Measurements from ENCODE around the gene GAGE10.

The GAGE10 gene, protein sequence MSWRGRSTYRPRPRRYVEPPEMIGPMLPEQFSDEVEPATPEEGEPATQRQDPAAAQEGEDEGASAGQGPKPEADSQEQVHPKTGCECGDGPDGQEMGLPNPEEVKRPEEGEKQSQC

DNA sequence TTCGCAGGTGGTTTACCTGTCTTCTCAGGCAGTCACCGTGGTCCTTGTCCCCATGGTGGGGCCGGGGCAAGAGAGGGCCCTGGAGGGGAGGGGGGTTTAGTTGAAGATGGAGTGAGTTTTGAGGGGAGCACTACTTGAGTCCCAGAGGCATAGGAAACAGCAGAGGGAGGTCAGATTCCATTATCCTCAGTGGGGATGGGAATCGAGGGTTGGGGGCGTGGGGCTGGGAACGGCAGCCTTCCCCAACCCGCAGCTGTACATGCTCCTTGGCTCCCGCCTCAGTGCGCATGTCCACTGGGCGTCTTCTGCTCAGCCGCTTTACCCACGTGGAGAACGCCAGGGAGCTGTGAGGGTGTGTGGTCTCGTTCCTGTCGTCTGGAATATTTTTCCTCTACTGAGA, at the start of gene GAGE10:
Gene GAGE10 (plus strand): TSS at position 301 of the 400 bp plus-strand sequence. CDS start 1,214 bp downstream, outside the sequence.
- no peak for DNase-seq (ENCODE audit: low spot score)

GRCh38 chrX:49254639-49255038, 48.8 kb upstream of the GAGE10 start:
- no peak for DNase-seq (ENCODE audit: low spot score)

- no peak for DNase-seq (ENCODE audit: low spot score)
Observed at GRCh38 chrX:49256268-49256995, 47.0 kb upstream of the GAGE10 start.

DNA sequence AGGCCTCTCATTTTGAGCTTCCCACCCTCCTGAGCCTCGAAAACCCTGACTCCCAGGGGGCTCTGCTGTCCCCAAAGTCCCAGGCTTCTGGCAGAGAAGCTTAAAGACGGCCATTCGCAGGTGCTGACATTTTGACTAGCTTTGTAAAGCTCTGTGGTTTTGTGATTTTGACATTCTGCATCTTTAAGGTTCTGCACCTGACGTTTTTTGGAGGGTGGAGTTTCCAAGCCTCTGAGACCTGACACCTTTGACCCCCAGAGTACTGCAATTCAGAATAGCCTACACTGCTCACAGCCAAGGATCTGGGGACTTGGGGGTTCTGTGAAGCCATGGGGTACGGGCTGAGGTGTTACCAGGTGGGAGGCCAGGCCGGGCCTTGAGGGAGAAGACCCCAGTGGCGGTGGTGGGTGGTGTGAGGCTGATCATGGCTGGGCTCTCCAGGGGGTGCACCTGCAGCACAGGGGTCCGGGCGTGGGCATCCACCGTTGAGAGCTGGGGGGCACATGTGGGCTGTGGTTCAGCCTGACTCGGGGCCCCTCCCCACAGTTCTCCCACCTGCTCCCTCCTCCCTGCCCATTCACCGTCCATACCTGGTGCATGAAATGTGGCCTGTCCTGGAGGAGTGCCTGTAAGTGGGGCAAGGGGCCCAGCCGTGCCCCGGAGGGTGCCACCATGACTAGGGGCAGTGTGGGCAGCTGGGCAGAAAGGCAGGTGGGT, 46.2 kb upstream of the GAGE10 start:
- no peak for DNase-seq (ENCODE audit: low spot score)

DNA sequence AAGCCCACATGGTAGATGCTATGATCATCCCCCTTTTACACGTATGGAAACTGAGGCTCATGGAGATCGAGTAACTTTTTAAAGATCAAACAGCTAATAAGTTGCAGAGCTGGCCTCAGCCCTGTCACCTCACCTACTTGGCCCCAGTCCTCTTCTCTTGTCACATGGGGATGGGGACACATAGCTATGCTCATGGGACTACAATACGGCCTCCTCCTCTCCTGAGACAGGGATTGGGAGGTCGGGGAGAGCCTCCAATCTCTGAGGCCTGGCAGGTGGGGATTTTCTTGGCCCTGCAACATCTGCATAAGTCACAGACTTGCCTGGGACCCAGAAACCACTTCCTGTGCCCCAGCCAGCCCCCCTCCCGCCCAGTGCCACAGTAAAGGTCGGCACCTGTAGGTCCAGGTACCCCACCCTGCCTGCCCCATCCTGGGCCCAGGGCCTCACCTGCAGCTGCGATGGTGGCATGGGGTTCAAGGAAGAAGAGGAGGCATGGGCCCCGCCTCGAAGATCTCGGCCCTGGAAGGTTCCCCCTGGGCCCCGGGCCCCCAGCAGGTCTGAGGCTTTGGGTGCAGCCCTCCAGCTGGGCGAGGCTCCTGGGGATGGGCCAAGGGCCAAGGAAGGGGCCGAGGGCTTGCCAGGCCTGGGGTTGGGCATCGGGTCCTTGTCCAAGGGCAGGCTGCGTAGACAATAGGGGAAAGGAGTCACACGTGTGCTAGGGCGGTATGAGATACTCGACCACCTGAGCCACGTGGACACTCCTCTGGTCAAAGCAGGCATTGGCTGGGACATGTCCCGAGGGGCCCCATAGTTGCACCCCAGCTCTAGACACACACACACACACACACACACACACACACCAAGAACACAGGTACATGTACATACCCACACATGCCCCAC, 45.3 kb upstream of the GAGE10 start:
- no peak for DNase-seq (ENCODE audit: low spot score)

DNA sequence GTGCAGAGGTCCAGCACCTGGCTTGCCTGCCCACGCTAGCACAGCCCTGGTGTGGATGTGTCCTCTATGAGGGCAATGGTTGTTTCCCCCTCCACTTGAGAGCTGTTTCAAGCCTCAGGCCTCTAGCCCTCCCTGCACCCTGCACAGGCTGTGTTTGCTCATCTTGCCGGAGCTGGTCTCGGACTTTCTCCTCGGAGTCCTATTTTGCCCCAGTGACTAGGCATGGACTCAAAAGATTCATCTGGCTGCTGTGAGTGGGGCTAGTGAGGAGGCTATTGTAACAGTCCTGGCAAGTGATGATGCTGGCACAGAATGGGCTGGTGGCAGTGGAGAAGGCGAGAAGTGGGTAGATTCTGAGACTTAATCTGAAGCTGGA, 44.7 kb upstream of the GAGE10 start:
- DNase-seq (ENCODE audit: low spot score): no peak

- no peak for DNase-seq (ENCODE audit: low spot score)
Observed at GRCh38 chrX:49260221-49260985, 43.0 kb upstream of the GAGE10 start.

DNA sequence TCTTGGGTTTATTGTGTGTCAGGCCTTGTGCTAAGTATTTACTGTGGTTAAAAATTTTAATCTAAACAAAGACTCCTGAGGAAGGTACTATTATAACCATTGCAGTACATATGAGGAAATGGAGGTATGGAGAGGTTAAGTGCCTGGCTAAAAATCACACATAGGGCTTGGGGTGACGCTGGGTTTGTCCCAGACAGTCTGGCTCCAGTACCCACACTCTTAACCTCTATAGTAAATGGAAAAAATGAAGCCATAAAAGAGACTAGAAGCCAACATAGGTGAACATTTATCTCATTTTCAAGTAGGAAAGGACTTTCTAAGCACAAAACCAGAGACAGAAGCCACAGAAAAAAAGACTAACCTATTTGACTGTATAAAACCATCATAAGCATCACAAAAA, 40.8 kb upstream of the GAGE10 start:
- no peak for DNase-seq (ENCODE audit: low spot score)

DNA sequence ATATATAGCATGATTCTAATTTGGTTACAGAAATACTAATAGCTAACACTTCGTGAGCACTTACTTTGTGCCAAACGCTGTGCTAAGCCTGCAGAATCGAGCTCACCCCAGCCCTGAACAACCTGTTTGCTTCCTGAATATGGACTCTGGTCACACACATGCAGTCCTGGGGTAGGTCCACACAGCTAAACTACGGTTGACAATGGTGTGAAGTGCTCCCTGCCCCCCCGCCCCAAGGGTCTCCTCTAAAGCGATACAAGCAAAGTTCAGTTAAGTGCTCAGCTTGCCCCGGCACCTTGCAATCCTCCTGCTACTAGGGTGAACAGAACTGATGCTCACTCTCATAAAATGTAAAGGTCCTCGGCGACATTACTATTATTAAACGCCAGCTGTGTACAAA, 39.8 kb upstream of the GAGE10 start:
- DNase-seq (ENCODE audit: low spot score): no peak

DNA sequence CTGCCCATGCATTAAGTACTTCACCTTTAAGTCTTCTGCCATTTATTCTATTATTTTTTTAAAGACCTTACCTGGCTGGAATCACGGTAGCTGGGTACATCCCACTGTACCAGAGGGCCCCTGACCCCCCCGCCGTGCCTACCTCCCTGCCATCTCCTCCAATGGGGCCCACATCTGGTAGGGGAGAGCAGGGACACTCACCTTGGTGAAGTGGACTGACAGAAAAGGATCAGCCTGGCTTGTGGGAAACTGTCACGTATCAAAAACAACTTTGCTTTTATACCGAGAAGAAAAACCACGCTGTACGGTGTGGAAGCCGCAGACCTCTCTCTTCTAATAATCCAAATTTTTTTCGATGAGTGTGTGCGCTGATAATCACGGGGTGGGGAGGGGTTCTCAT, 39.0 kb upstream of the GAGE10 start, which contains the start of gene FOXP3:
Gene FOXP3 (minus strand): TSS at position 251 of the 400 bp plus-strand sequence. CDS start 6,205 bp downstream, outside the sequence.
- DNase-seq (ENCODE audit: low spot score): no peak

DNA sequence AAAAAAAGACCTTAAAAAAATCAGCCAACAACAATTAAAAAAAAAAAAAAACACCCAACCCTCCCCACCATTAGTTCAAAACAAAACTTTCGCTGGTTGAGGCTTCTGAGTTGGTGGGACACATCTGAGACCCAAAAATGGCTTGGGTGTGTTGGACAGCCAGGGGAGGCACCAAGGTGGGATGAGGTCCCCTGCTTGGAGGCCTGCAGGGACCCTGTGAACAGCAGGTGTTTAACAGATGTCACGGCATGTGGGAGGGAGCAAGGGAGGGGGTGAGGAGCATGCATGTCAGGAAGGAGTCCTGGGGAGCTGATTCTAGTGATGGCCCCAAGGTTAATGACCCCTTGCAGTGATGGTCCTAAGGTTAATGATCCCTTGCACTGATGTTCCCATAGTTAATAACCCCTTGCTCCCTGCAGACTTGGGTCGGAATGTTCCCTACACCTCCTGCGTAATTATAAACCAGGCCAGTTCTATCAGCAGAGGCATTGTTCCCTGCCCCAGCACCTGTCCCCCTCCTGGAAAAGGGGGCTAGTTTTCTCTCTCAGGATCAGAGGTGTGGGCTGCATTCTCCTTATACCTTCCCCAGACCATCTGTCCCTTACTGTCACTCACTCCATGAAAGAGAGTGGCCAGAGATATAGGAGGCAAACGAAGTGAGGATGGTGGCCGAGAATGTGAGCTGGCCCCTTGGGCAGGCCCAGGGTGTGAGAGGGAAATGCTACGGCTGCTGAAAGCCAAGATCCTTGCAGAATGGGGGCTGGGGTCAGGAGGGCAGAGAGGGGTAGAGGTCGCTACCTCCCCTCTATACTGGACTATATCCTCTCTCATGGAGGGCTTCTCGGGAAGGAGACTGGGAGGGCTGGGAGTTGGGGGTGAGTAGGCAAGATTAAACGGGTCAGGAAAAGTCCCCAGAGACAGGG, 36.7 kb upstream of the GAGE10 start:
- no peak for DNase-seq (ENCODE audit: low spot score)

- no peak for DNase-seq (ENCODE audit: low spot score)
Observed at GRCh38 chrX:49268702-49269009, 34.8 kb upstream of the GAGE10 start.

DNA sequence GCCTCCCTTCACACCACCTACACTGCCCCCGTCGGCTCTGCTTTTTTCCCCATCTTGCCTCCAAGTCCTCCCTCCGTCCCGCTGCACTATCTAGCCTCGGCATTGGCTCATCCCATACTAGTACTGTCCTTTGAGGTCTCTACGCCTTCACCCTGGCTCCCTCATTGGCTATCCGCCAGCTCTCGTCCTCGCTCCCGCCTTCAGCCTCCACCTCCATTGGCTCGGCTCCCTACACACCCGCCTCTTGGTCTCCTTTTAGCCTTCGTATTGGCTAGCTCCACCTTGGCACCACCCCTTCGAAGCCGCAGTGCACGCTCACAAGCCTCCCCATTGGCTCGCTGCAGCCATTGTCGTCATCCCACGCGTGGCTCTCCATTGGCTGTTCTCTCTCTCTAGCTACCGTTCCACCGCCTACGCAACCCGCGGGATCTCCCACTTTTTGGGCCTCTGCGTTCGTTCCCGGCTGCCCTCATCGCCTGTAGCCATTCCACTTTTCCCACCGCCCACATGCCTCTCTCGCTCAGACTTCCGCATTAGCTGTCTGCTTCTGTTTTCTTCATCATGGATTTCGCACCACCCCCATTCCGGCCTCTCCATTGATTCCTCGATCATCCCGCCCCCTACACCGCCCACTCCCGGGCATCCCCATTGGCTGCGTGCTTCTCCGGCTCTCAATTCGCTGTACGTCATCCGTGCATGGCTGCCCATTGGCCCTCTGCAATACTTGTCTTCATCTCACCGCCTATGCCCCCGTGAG, 34.3 kb upstream of the GAGE10 start:
- DNase-seq (ENCODE audit: low spot score): peak; percentile 93

DNA sequence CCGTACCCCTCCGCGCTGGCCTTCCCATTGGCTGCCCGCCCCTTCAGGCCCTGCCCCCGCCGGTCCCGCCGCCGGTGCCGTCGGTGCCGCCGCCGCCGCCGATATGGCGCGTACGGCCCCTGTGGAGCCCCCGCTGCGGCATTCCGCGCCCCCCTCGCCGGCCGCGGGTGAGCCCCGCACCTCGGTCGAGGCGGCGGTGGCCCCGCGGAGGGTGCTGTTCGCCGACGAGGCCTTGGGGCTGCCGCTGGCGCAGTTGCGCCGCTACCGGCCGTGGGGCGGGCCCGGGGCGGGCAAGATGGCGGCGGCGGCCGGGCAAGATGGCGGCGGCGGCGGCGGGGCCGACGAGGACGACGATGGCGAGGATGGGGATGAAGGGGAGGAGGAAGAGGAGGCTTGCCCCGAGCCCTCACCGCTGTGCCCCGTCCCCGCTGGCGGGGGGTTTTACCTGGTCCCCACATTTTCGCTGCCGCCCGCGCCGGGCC, 33.6 kb upstream of the GAGE10 start, which contains the start of gene PPP1R3F:
Gene PPP1R3F (plus strand): TSS at position 27 of the 482 bp plus-strand sequence. CDS start 77 bp downstream, at position 104.
- DNase-seq (ENCODE audit: low spot score): peak; percentile 39

DNA sequence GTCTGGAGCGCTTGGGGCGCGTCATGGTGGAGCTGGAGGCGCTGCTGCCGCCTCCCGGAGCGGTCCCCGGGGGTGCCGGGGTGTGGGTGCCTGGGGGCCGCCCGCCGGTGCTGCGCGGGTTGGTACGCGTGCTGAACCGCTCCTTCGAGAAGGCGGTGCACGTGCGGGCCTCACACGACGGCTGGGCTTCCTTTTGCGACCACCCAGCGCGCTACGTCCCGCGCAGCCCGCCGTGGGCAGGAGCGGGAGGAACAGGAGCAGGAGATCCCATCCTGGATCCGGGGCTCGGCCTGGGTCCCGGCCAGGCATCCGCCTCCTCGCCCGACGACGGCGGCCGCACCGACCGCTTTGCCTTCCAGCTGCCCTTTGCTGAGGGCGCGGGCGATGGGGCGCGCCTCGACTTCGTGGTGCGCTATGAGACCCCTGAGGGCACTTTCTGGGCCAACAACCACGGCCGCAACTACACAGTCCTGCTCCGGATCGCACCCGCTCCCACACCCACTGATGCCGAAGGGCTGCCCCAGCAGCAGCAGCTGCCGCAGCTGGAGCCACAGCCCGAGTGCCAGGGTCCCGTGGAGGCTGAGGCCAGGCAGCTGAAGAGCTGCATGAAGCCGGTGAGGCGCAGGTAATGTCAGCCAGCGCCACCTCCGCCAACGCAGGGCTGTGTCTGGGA, 33.1 kb upstream of the GAGE10 start:
- DNase-seq (ENCODE audit: low spot score): no peak

GRCh38 chrX:49271341-49271740, 32.1 kb upstream of the GAGE10 start:
- no peak for DNase-seq (ENCODE audit: low spot score)

DNA sequence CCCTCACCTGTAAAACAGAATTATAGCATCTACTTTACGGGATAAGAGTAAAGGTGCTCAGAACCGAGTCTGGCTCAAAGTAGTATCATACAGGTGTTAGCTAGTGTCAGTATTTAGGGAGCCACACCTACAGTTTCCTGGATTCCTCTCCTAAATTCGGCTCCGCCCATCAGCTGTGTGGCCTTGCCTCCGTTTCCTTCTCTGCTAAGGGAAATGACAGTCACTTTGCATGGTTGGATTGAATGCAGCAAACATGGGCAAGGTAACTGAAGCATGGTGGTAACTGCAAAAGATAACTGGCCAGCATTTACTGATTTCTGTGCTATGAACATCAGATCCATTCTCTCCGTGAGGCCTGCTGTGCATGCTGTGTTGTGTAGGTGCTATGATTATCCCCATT, 31.0 kb upstream of the GAGE10 start:
- no peak for DNase-seq (ENCODE audit: low spot score)

- DNase-seq (ENCODE audit: low spot score): no peak
Observed at GRCh38 chrX:49273181-49273727, 30.2 kb upstream of the GAGE10 start.

- no peak for DNase-seq (ENCODE audit: low spot score)
Observed at GRCh38 chrX:49276207-49276606, 27.2 kb upstream of the GAGE10 start.
